HK-2 (cell line): ENCODE results near the gene RLN2.
"Not testable (repeated sequence)": the region's sequence is repeated elsewhere in the genome, so short reads cannot be mapped to it uniquely, and the experiment has no call there.

Source experiments
- DNase-seq: peaks from one replicate; pipeline ENCODE4 v3.0.0-alpha.2; 2018; ENCODE audit not compliant: unreplicated experiment

RLN2 gene

DNA sequence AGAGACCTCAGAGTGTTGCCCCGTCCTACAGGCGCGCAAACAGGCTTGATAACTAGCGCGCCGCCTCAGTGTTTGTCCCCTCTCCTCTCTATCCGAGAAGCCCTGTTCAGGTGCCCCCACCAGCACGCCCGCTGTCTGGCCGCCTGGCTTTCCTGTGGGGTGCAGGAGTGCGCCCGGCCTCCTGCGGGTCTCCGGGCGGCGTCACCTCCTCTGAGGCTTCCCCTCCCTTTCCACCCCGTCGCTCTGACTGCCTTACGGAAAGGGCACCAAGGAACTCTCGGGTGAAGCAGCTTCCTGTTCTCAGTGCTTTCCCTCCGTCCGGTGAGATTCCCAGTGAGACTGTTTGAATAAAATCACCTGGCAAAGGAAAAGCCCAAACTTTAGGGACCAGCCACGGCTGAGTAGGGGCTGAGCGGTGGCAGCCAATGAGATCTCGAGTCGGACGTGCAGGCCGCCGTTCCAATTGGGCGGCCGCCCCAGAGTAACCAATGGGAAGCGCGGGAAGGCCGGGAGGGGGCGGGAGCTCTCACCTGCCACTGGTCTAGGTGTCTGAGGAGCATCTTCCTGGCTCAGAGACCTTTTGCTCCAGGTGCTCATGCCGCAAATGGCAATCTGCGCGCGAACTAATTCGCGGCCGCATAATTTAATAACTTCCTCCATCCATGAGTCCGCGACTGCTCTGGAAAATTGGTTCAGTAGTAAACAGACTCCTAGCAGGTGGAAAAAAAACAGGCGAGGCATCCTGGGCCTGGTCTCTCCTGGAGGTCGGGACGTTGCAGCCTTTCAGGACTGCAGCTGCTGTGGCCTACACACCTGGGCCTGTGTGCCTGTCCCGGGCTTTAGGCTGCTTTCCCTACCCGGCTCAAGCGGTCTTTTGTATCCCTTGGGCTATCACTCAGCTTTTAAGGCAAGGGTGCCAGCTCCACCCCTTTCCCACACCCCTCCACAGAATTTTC, at the start of gene RLN2:
Gene RLN2 (minus strand): TSS at position 877 of the 956 bp plus-strand sequence. CDS start 136 bp downstream, at position 741.
- not testable (repeated sequence) for DNase-seq

GRCh38 chr9:5354184-5354583, 49.7 kb upstream of the RLN2 start:
- DNase-seq, result no peak

GRCh38 chr9:5352637-5353248, 48.2 kb upstream of the RLN2 start:
- no peak for DNase-seq

DNA sequence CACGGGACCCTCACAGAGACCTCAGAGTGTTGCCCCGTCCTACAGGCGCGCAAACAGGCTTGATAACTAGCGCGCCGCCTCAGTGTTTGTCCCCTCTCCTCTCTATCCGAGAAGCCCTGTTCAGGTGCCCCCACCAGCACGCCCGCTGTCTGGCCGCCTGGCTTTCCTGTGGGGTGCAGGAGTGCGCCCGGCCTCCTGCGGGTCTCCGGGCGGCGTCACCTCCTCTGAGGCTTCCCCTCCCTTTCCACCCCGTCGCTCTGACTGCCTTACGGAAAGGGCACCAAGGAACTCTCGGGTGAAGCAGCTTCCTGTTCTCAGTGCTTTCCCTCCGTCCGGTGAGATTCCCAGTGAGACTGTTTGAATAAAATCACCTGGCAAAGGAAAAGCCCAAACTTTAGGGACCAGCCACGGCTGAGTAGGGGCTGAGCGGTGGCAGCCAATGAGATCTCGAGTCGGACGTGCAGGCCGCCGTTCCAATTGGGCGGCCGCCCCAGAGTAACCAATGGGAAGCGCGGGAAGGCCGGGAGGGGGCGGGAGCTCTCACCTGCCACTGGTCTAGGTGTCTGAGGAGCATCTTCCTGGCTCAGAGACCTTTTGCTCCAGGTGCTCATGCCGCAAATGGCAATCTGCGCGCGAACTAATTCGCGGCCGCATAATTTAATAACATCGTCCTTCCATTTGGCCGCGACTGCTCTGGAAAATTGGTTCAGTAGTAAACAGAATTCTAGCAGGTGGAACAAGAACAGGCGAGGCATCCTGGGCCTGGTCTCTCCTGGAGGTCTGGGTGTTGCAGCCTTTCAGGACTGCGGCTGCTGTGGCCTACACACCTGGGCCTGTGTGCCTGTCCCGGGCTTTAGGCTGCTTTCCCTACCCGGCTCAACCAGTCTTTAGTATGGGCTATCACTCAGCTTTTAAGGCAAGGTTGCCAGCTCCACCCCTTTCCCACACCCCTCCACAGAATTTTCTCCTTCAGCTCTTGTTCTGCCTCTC, 34.8 kb upstream of the RLN2 start, which contains the start of gene RLN1:
Gene RLN1 (minus strand): TSS at position 885 of the 990 bp plus-strand sequence. CDS start 130 bp downstream, at position 755.
- DNase-seq, result peak; percentile 1

DNA sequence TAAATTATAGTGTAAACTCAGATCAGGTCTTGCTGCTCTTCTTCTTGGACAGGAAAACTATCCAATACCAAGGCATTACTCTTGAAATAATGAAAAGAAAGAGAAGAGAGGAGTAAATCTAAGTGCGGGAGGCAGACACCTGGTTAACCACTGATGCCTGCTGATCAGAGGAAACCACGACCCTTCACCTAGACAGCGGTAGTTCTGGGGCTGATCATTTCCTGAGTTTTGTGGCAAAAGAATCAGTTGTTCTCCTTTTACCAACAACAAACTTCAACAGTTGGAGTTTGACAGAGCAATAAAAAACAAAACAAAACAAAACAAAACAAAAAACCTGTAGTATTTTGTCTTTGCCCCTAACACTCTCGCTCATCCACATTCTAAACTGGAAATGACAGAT, 32.2 kb upstream of the RLN2 start:
- DNase-seq, result no peak

- DNase-seq, result not testable (repeated sequence)
Observed at GRCh38 chr9:5331276-5331675, 26.8 kb upstream of the RLN2 start.

DNA sequence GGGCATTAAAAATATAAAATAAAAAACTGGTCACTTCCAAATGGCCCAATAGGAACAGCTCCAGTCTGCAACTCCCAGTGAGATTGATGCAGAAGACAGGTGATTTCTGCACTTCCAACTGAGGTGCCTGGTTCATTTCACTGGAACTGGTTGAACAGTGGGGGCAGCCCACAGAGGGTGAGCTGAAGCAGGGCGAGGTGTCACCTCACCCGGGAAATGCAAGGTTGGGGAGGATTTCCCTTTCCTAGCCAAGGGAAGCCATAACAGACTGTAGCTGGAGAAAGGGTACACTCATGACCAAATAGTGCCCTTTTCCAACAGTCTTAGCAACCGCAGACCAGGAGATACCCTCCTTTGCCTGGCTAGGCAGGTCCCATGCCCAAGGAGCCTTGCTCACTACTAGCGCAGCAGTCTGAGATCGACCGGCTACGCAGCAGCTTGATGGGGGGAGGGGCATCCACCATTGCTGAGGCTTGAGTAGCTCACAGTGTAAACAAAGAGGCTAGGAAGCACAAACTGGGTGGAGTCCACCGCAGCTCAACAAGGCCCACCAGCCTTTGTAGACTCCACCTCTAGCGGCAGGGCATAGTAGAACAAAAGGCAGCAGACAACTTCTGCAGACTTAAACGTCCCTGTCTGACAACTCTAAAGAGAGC, 22.5 kb upstream of the RLN2 start:
- DNase-seq, result no peak

DNA sequence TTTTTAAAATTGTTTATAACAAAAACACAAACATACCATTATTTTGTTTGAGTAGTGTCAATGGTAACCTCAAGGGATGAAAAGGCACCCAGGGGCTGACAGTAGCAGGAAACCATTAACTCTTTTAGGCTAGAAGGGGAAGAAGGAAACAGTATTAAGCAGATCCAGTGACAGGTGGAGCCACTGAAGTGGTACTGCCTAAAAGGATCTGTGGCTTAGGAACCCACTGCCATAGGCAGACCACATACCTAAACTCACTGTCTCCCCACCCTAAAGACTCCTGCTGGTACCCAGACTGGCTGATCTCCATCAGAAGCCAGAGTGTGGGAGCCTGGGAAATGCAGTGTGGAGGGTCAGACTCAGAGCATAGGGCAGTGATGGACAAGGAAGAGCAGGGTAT, 21.7 kb upstream of the RLN2 start:
- DNase-seq, result no peak

GRCh38 chr9:5321601-5322000, 17.1 kb upstream of the RLN2 start:
- not testable (repeated sequence) for DNase-seq

DNA sequence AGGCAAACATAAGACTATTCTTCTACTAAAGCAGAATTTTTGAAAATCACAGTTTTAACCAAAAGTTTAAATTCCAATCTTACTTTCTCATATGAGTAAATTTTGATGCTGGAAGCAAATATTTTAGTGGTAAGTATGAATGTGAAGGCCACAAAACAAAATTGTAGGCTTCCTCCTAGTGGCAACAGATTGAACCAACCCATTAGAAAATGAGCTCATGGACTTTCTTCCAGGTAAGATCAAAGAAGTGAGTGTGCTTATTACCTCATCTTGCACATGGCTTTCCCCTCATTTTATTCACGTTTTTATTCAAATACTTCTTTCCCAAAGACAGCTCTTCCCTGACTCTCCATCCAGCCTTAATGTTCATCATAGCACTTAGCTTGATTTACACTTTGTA, 16.5 kb upstream of the RLN2 start:
- no peak for DNase-seq

DNA sequence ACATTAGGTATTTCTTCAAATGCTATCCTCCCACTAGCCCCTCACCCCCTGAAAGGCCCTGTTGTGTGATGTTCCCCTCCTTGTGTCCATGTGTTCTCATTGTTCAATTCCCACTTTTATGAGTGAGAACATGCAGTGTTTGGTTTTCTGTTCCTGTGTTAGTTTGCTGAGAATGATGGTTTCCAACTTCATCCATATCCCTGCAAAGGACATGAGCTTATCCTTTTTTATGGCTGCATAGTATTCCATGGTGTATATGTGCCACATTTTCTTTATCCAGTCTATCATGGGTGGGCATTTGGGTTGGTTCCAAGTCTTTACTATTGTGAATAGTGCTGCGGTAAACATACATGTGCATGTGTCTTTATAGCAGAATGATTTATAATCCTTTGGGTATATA, 11.9 kb upstream of the RLN2 start:
- not testable (repeated sequence) for DNase-seq

- DNase-seq, result no peak
Observed at GRCh38 chr9:5315187-5315923, 10.8 kb upstream of the RLN2 start.

DNA sequence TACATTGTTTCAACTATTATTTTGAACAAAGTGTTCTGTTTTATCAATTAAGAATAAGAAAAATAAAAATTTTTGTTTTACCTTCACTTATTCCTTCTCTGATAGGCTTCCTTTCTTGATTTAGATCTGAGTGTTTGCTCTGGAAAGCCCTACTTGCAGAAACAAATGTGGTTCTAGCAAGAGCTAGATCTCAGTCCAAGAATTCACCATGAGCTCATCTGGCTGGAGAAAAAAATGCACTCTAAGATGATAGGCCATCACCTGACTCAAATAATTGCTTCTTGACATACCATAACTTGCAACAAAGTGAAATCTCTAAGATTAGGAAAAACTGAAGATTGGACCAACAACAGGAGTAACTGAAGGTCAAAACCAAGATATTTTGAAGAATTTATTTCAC, 6.3 kb upstream of the RLN2 start:
- DNase-seq, result no peak

DNA sequence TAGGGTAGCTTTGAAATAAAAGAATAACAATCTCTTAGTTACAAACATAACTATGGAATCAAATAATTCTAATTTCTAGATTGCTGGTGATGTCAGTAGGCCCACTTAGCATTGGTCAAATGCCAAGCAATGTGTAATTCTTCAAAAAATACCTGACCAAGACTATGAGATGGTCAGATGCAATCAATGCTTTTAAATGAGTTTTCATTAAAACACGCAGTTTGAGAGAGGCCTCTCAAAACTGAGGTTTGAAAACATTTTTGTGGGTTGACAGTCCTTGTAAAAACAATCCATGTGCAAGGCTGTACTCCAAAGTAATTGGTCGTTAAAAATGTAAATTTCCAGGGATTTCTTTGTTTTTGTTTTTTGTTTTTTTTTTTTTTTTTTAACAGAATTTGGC, 1.2 kb upstream of the RLN2 start:
- DNase-seq, result no peak

GRCh38 chr9:5301544-5301943, 3.0 kb downstream of the RLN2 start:
- DNase-seq, result no peak

- DNase-seq, result no peak
Observed at GRCh38 chr9:5292141-5292540, 12.4 kb downstream of the RLN2 start.

- DNase-seq, result no peak
Observed at GRCh38 chr9:5288591-5288990, 15.9 kb downstream of the RLN2 start.

- no peak for DNase-seq
Observed at GRCh38 chr9:5286262-5286661, 18.3 kb downstream of the RLN2 start.

GRCh38 chr9:5278486-5278885, 26.0 kb downstream of the RLN2 start:
- no peak for DNase-seq

DNA sequence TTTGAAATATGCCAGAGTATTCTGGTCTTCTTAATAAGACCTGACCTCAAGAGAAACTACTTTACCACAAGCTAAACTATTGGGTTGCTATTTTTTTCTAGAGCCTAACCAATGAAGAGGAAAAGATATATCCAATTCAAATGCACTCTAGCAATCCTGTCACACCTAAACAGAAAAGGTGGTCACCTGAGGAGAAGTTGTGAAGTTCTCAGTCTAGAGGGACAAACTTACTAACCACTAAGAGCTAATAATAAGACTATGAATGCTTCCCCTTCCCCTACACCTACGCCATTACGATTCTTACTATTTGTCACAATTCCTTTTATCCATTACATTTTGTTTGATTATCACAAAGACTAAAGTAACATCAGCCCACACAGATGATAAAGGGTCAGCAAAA, 29.7 kb downstream of the RLN2 start:
- DNase-seq, result no peak
